Suprapubic skin (tissue), 3 donors: ENCODE results near the gene RPL37.

Experiments
- CTCF ChIP-seq, 2 donors: fragments of 200-600 bp in 1 of 2; fragments of 450-650 bp in 1 of 2; sonication (generic) in 1 of 2; IDR thresholded peaks; one replicate each; pipeline ENCODE4 v1.5.1; 2016 to 2019; ENCODE audit warnings: antibody characterized with exemption in 2 of 2, mild to moderate bottlenecking in 1 of 2, moderate library complexity in 1 of 2
- POLR2AphosphoS5 ChIP-seq, 3 donors: sonication (generic); formaldehyde crosslinking; IDR thresholded peaks; one replicate each; pipeline ENCODE4 v1.6.1; 2017; ENCODE audit warnings: antibody characterized with exemption in 3 of 3

- TF ChIP-seq CTCF (IDR thresholded peaks at IDR 0.05) (no peak), POLR2AphosphoS5 (IDR thresholded peaks at IDR 0.05) (no peak)
Measured at GRCh38 chr5:40846371-40846770, 11.3 kb upstream of the RPL37 start.
